Uterus (tissue), 2 donors: Measurements from ENCODE around the gene ALG12.

ENCODE experiments used
- CTCF ChIP-seq, 4 experiments: fragments of 200-600 bp in 2 of 4; fragments of 450-650 bp in 2 of 4; sonication (generic) in 2 of 4; IDR thresholded peaks; one replicate each; pipeline ENCODE4 v1.5.1; 2016 to 2019; ENCODE audit warnings: antibody characterized with exemption in 4 of 4, mild to moderate bottlenecking in 2 of 4, moderate library complexity in 1 of 4
- POLR2A ChIP-seq, 2 donors: fragments of 450-650 bp; IDR thresholded peaks; one replicate each; pipeline ENCODE4 v1.6.1; 2016; ENCODE audit warnings: antibody characterized with exemption in 2 of 2, mild to moderate bottlenecking in 1 of 2, moderate library complexity in 1 of 2

GRCh38 chr22:49917974-49918910 is at the start of gene ALG12, which contains the start of gene CRELD2:
- TF ChIP-seq CTCF (IDR thresholded peaks at IDR 0.05) (peak in 2 of 4 experiments; percentile 11 to 25), POLR2A (IDR thresholded peaks at IDR 0.05) (peak; percentile 38 to 79)
